HL-60 (cell line): ENCODE results near the gene ETFA.

ENCODE experiments used
- DNase-seq, 2 experiments: peaks; one replicate each; pipeline ENCODE4 v3.0.0-alpha.2; 2010 to 2020; ENCODE audit warnings: low read depth in 1 of 2, low spot score in 1 of 2
- H3K27ac ChIP-seq: fragments of 250-450 bp; sonication (Bioruptor Pico); replicated peaks from 2 replicates; pipeline ENCODE4 v1.5.1; 2020; ENCODE audit warnings: mild to moderate bottlenecking, moderate library complexity
- H3K27me3 ChIP-seq: fragments of 250-450 bp; sonication (Bioruptor Pico); 2 replicates; pipeline ENCODE4 v1.5.1; 2021; ENCODE audit warnings: mild to moderate bottlenecking, moderate library complexity; ENCODE audit not compliant: insufficient read depth, poor library complexity, severe bottlenecking
- H3K4me3 ChIP-seq: replicated peaks from 2 replicates; pipeline ENCODE4 v1.5.1; 2011; ENCODE audit warnings: mild to moderate bottlenecking, control low read depth, low read length; ENCODE audit not compliant: insufficient read depth
- CTCF ChIP-seq: IDR thresholded peaks from one replicate; pipeline ENCODE4 v1.5.1; 2011; ENCODE audit warnings: low read length, control low read depth, inconsistent platforms; ENCODE audit not compliant: insufficient read depth
- GABPA ChIP-seq: IDR thresholded peaks from 2 replicates; pipeline ENCODE4 v1.6.1; 2012; ENCODE audit warnings: low read depth
- POLR2AphosphoS5 ChIP-seq: IDR thresholded peaks from 2 replicates; pipeline ENCODE4 v1.6.1; 2012; ENCODE audit warnings: low read depth
- REST ChIP-seq: IDR thresholded peaks from 2 replicates; pipeline ENCODE4 v1.6.1; 2012; ENCODE audit warnings: low read depth; ENCODE audit not compliant: insufficient replicate concordance
- SPI1 ChIP-seq: IDR thresholded peaks from 2 replicates; pipeline ENCODE4 v1.6.1; 2012; ENCODE audit warnings: low read depth, mild to moderate bottlenecking, borderline replicate concordance

ETFA gene

GRCh38 chr15:76196269-76197231 is 114.7 kb downstream of the ETFA start:
- TF ChIP-seq POLR2AphosphoS5, result no peak
- TF ChIP-seq GABPA, result no peak
- no peak for TF ChIP-seq REST
- TF ChIP-seq SPI1, result no peak
- TF ChIP-seq CTCF, result no peak
- DNase-seq, result peak; percentile 59 to 65
- H3K27me3 ChIP-seq, result no peaks in the 10 kb centered on the region
- H3K27ac ChIP-seq, result peak overlapping the region; percentile 16
- no peak overlapping the region for H3K4me3 ChIP-seq

- no peak overlapping the region for H3K4me3 ChIP-seq
- TF ChIP-seq GABPA (no peak), SPI1 (no peak), POLR2AphosphoS5 (no peak), CTCF (no peak), REST (no peak)
- H3K27ac ChIP-seq, result no peak overlapping the region
- DNase-seq, result no peak
- no peaks in the 10 kb centered on the region for H3K27me3 ChIP-seq
Measured at GRCh38 chr15:76195506-76196268, 115.6 kb downstream of the ETFA start.

GRCh38 chr15:76193934-76194333 is 117.3 kb downstream of the ETFA start:
- Histone ChIP-seq H3K4me3 (no peak overlapping the region), H3K27ac (no peak overlapping the region), H3K27me3 (no peaks in the 10 kb centered on the region)
- no peak for DNase-seq
- no peak for TF ChIP-seq REST
- no peak for TF ChIP-seq SPI1
- TF ChIP-seq GABPA, result no peak
- no peak for TF ChIP-seq POLR2AphosphoS5
- TF ChIP-seq CTCF, result no peak
